SK-N-SH treated with all-trans-retinoic acid at 6 μM for 48 hours (cell line): ENCODE measurements around the gene DDRGK1.

Experiments
- ATAC-seq: fragments of 200-7000 bp; cut with Tn5 transposase; 3 replicates; pipeline ENCODE4 v1.9.1; 2020; ENCODE audit warnings: mild to moderate bottlenecking, moderate library complexity
- ARNTL ChIP-seq: fragments of 450-650 bp; formaldehyde crosslinking; IDR thresholded peaks from 2 replicates; pipeline ENCODE4 v1.5.0; 2020; ENCODE audit warnings: low read depth, mild to moderate bottlenecking, moderate library complexity, borderline replicate concordance
- BACH2 ChIP-seq: fragments of 250-450 bp; sonication (Bioruptor Pico); IDR thresholded peaks from 2 replicates; pipeline ENCODE4 v1.9.0; 2021; ENCODE audit warnings: mild to moderate bottlenecking, borderline replicate concordance
- CSDC2 ChIP-seq: fragments of 250-450 bp; sonication (Bioruptor Pico); IDR thresholded peaks from 2 replicates; pipeline ENCODE4 v1.5.0; 2020; ENCODE audit warnings: mild to moderate bottlenecking, moderate library complexity
- CSRNP3 ChIP-seq: fragments of 250-450 bp; sonication (Bioruptor Pico); IDR thresholded peaks from 2 replicates; pipeline ENCODE4 v1.5.1; 2021; ENCODE audit warnings: mild to moderate bottlenecking, moderate library complexity
- GLIS3 ChIP-seq: fragments of 250-450 bp; sonication (Bioruptor Pico); IDR thresholded peaks from 2 replicates; pipeline ENCODE4 v1.5.0; 2020; ENCODE audit warnings: mild to moderate bottlenecking, moderate library complexity
- ISL1 ChIP-seq: fragments of 250-450 bp; sonication (Bioruptor Pico); IDR thresholded peaks from 2 replicates; pipeline ENCODE4 v2.1.2; 2022; ENCODE audit warnings: mild to moderate bottlenecking, moderate library complexity
- OSR1 ChIP-seq: fragments of 250-450 bp; sonication (Bioruptor Pico); IDR thresholded peaks from 2 replicates; pipeline ENCODE4 v1.8.0; 2022; ENCODE audit warnings: moderate library complexity, mild to moderate bottlenecking, inconsistent platforms
- PATZ1 ChIP-seq: fragments of 250-450 bp; sonication (Bioruptor Pico); IDR thresholded peaks from 2 replicates; pipeline ENCODE4 v1.8.0; 2020; ENCODE audit warnings: mild to moderate bottlenecking, moderate library complexity, borderline replicate concordance
- POU6F1 ChIP-seq: fragments of 250-450 bp; sonication (Bioruptor Pico); IDR thresholded peaks from 2 replicates; pipeline ENCODE4 v1.8.0; 2021; ENCODE audit warnings: low read depth, mild to moderate bottlenecking, moderate library complexity, borderline replicate concordance
- RARB ChIP-seq: fragments of 250-450 bp; sonication (Bioruptor Pico); IDR thresholded peaks from 2 replicates; pipeline ENCODE4 v1.8.0; 2021; ENCODE audit warnings: mild to moderate bottlenecking, moderate library complexity
- SNAI2 ChIP-seq: fragments of 250-450 bp; sonication (Bioruptor Pico); IDR thresholded peaks from 2 replicates; pipeline ENCODE4 v1.5.0; 2020; ENCODE audit warnings: mild to moderate bottlenecking, moderate library complexity
- TOX ChIP-seq: fragments of 250-450 bp; sonication (Bioruptor Pico); IDR thresholded peaks from 2 replicates; pipeline ENCODE4 v1.8.0; 2021; ENCODE audit warnings: mild to moderate bottlenecking, moderate library complexity, borderline replicate concordance
- TSHZ2 ChIP-seq: fragments of 250-450 bp; sonication (Bioruptor Pico); IDR thresholded peaks from 2 replicates; pipeline ENCODE4 v1.5.0; 2020; ENCODE audit warnings: mild to moderate bottlenecking, moderate library complexity
- ZFP30 ChIP-seq: fragments of 450-650 bp; formaldehyde crosslinking; IDR thresholded peaks from 2 replicates; pipeline ENCODE4 v1.5.0; 2022; ENCODE audit warnings: mild to moderate bottlenecking, moderate library complexity
- ZNF565 ChIP-seq: fragments of 450-650 bp; formaldehyde crosslinking; conservative IDR thresholded peaks from 2 replicates; pipeline ENCODE4 v1.5.0; 2020; ENCODE audit warnings: low read depth, mild to moderate bottlenecking, moderate library complexity
- ZNF70 ChIP-seq: fragments of 450-650 bp; formaldehyde crosslinking; IDR thresholded peaks from 2 replicates; pipeline ENCODE4 v1.5.0; 2020; ENCODE audit warnings: mild to moderate bottlenecking, moderate library complexity
- TF ChIP-seq, protein P1 (sequence below): fragments of 250-450 bp; sonication (Bioruptor Pico); IDR thresholded peaks from 2 replicates; pipeline ENCODE4 v1.5.1; 2020; ENCODE audit warnings: low read depth, mild to moderate bottlenecking, moderate library complexity

The DDRGK1 gene

GRCh38 chr20:3237011-3237957, 32.8 kb upstream of the DDRGK1 start:
- no peak for TF ChIP-seq RARB (CRISPR knock-in tag)
- no peak for TF ChIP-seq ISL1 (CRISPR knock-in tag)
- TF ChIP-seq SNAI2 (CRISPR knock-in tag) = no peak
- no peak for TF ChIP-seq TOX (CRISPR knock-in tag)
- no peak for ATAC-seq

DNA sequence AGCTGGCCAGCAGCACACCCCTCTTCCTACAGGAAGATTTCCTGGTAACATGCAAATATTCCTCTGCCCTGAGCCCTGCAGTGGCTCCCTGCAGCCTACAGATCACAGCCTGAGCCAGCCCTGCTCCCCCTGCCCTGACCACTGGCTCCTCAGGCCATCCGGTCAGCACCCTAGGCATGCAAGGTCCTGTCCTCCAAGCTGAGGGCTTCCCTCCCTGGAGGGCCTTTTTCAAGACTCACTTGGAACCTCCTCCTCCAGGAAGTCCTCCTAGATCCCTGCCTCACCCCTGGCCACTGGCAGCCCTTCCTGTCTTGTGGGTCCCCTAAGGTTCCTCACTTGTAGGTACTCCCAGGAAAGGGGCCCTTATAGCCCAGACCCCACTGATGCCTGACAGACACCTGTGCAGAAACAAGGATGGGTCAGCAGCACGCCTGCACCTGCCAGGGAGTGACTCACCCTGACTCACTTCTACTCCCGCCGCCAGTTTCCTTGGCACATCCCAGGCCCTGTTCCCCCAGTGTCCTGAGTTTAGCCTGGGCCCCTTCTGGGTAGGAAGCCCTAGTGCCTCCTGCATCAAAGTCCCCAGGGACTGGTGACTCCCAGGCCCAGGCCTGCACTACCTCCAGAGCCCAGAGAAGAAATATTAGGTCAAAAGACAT, 31.3 kb upstream of the DDRGK1 start:
- ATAC-seq = peak; percentile 22

GRCh38 chr20:3233991-3234498, 29.6 kb upstream of the DDRGK1 start:
- ATAC-seq = no peak
- TF ChIP-seq CSDC2 (CRISPR knock-in tag) (no peak), GLIS3 (no peak), TOX (CRISPR knock-in tag) (no peak), CSRNP3 (CRISPR knock-in tag) (no peak), ZNF70 (CRISPR knock-in tag) (no peak), ISL1 (CRISPR knock-in tag) (no peak), POU6F1 (CRISPR knock-in tag) (no peak), ZFP30 (CRISPR knock-in tag) (no peak)
- TF ChIP-seq, protein P1, sequence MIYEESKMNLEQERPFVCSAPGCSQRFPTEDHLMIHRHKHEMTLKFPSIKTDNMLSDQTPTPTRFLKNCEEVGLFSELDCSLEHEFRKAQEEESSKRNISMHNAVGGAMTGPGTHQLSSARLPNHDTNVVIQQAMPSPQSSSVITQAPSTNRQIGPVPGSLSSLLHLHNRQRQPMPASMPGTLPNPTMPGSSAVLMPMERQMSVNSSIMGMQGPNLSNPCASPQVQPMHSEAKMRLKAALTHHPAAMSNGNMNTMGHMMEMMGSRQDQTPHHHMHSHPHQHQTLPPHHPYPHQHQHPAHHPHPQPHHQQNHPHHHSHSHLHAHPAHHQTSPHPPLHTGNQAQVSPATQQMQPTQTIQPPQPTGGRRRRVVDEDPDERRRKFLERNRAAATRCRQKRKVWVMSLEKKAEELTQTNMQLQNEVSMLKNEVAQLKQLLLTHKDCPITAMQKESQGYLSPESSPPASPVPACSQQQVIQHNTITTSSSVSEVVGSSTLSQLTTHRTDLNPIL = no peak
- TF ChIP-seq, all 23 proteins: peak for 0

More for the DNA sequence above, 31.3 kb upstream of the DDRGK1 start:
- TF ChIP-seq PATZ1 (no peak), BACH2 (CRISPR knock-in tag) (no peak), ZNF565 (CRISPR knock-in tag) (no peak), TSHZ2 (CRISPR knock-in tag) (no peak), OSR1 (no peak), ARNTL (no peak), RARB (CRISPR knock-in tag) (no peak)
- TF ChIP-seq, protein P1 = no peak
- TF ChIP-seq, all 23 proteins: peak for 0
